ENCODE measurements around the gene XPO6.

DNA sequence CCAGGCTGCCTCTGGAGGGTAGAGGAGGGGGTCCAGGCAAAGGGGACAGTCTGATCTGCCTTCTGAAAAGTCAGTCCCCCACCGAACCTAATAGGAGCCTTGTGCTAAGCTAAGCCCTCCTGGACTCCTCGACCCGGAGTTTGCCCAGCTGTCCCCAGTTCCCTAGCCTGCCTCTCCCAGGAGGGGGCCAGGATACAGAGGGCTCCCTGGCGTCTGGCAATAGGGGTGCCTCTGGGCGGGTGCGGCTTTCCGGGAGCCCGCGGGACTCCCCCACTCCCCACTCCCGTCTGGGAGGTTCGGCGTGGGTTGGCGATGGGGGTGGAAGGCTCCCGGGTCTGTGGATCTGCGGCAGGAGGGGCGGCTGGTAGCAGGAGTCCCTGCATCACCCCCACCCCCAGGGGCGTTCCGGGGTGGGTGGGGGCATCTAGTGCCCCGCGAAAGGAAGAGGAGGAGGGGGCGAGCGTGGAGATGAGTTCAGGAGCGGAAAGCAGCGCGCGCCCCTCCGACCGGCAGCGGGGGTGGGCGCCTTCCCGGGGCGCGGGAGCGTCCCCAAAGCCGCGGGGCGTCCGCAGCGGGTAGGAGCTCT is 149.4 kb downstream of the XPO6 start:
- TF ChIP-seq EZH2 (IDR thresholded peaks at IDR 0.05; ENCODE audit: borderline replicate concordance, insufficient read depth, low read length, poor library complexity, severe bottlenecking) (no peak), CTCF (IDR thresholded peaks at IDR 0.05; ENCODE audit: poor library complexity, severe bottlenecking) (no peak), REST (IDR thresholded peaks at IDR 0.05; ENCODE audit: borderline replicate concordance) (no peak), POLR2AphosphoS5 (IDR thresholded peaks at IDR 0.05) (no peak), TAF1 (IDR thresholded peaks at IDR 0.05; ENCODE audit: low read depth) (no peak), MXI1 (conservative IDR thresholded peaks at IDR 0.05; ENCODE audit: poor library complexity, severe bottlenecking) (no peak), EP300 (conservative IDR thresholded peaks at IDR 0.05; ENCODE audit: poor library complexity, severe bottlenecking) (no peak), SMC3 (conservative IDR thresholded peaks at IDR 0.05; ENCODE audit: poor library complexity) (no peak)
